ENCODE results near the gene UPK1B.

UPK1B gene

DNA sequence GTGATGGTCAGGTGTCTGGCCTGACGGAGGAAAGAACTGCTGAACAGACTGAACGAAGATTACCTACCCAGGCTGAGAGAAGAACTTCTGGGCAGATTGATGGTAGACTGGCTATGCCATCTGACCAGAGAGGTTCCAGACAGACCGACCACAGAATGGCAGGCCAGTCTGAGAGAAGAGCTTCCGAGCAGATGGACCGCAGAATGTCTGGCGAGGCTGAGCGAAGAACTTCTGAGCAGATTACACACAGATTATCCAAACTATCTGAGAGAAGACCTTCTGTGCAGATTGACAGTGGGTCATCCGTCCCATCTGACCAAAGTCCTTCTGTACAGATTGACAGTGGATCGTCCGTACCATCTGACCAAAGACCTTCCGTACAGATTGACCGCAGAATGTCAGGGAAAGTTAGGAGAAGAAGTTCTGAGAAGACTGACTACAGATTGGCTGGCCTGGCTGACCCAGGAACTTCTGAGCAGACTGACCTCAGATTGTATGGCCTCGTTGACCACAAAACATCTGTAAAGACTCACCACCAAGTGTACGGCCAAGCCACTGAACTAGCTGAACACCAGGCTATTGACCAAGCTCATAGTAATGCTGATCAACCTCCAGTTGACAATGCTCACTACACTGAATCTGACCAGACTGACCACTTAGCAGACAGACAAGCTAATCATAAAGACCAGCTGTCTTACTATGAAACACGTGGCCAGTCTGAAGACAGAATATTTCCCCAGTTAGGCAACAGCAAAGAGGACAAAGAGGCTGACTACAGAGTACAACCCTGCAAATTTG, 26.6 kb upstream of the UPK1B start:
- Histone ChIP-seq H3K27ac (ENCODE audit: low read length) (no peak overlapping the region), H4K20me1 (ENCODE audit: insufficient read depth, low read length) (no peaks in the 10 kb centered on the region), H3K4me1 (ENCODE audit: low read length) (no peaks in the 10 kb centered on the region), H3K9me2 (replicated peaks; ENCODE audit: insufficient read depth, low read length) (no peaks in the 10 kb centered on the region), H3K79me2 (ENCODE audit: low read length) (no peaks in the 10 kb centered on the region), H3K4me3 (ENCODE audit: low read length) (no peak overlapping the region), H3K9ac (ENCODE audit: low read length) (no peak overlapping the region), H3K27me3 (replicated peaks; ENCODE audit: insufficient read depth, low read length) (no peaks in the 10 kb centered on the region), H3K36me3 (replicated peaks; ENCODE audit: insufficient read depth, low read length) (no peaks in the 10 kb centered on the region), H3F3A (ENCODE audit: insufficient read depth, low read length) (no peaks in the 10 kb centered on the region), H3K4me2 (ENCODE audit: low read depth, low read length) (no peak overlapping the region), H3K9me3 (replicated peaks; ENCODE audit: insufficient read depth, low read length) (no peaks in the 10 kb centered on the region), H2AFZ (ENCODE audit: low read length) (no peak overlapping the region)
- TF ChIP-seq EZH2 (optimal IDR thresholded peaks at IDR 0.05; ENCODE audit: low read depth, low read length) (no peak), EZH2phosphoT487 (IDR thresholded peaks at IDR 0.05; ENCODE audit: low read length) (no peak)
- no peak for DNase-seq

- no peaks in the 10 kb centered on the region for H3K36me3 ChIP-seq (replicated peaks; ENCODE audit: insufficient read depth, low read length)
- TF ChIP-seq CTCF (IDR thresholded peaks at IDR 0.05; ENCODE audit: low read length) (no peak), EZH2 (optimal IDR thresholded peaks at IDR 0.05; ENCODE audit: low read depth, low read length) (no peak), EZH2phosphoT487 (IDR thresholded peaks at IDR 0.05; ENCODE audit: low read length) (no peak)
- H3K27ac ChIP-seq (ENCODE audit: low read length) = no peak overlapping the region
- H3K4me3 ChIP-seq (ENCODE audit: low read length) = no peak overlapping the region
- H3K4me1 ChIP-seq (ENCODE audit: low read length) = no peaks in the 10 kb centered on the region
- H3K9ac ChIP-seq (ENCODE audit: low read length) = no peak overlapping the region
- H3K27me3 ChIP-seq (replicated peaks; ENCODE audit: insufficient read depth, low read length) = no peaks in the 10 kb centered on the region
- H2AFZ ChIP-seq (ENCODE audit: low read length) = no peak overlapping the region
- no peak overlapping the region for H3K4me2 ChIP-seq (ENCODE audit: low read depth, low read length)
- no peaks in the 10 kb centered on the region for H3F3A ChIP-seq (ENCODE audit: insufficient read depth, low read length)
- H4K20me1 ChIP-seq (ENCODE audit: insufficient read depth, low read length) = no peaks in the 10 kb centered on the region
- H3K9me3 ChIP-seq (replicated peaks; ENCODE audit: insufficient read depth, low read length) = no peaks in the 10 kb centered on the region
- H3K9me2 ChIP-seq (replicated peaks; ENCODE audit: insufficient read depth, low read length) = no peaks in the 10 kb centered on the region
- no peaks in the 10 kb centered on the region for H3K79me2 ChIP-seq (ENCODE audit: low read length)
- DNase-seq = no peak
Observed at GRCh38 chr3:119147494-119147893, 25.9 kb upstream of the UPK1B start.

DNA sequence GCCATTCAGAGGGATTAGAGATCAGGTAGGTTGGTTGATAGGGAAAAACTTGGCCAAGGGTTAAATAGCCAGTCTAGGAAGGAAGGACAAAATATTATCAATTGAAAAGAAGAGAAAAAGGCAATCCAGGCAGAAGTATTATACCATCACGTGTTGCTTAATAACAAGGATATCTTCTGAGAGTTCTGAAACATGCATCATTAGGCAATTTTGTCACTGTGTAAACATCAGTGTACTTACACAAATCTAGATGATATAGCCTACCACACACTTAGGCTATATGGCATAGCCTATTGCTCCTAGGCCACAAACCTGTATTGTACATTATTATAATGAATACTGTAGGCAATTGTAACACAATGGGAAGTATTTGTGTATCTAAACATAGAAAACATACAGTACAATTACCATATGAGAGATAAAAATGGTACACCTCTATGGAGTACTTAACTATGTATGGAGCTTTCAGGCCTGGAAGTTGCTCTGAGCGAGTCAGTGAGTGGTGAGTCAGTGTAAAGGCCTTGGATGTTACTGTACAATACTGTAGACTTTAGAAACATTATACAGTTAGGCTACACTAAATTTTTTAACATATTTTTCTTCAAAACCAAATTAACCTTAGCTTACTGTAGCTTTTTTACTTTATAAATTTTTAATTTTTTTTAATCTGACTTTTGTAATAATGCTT, 24.8 kb upstream of the UPK1B start:
- no peaks in the 10 kb centered on the region for H3K79me2 ChIP-seq (ENCODE audit: low read length)
- no peaks in the 10 kb centered on the region for H4K20me1 ChIP-seq (ENCODE audit: insufficient read depth, low read length)
- TF ChIP-seq CTCF (IDR thresholded peaks at IDR 0.05; ENCODE audit: low read length) = no peak
- TF ChIP-seq EZH2 (optimal IDR thresholded peaks at IDR 0.05; ENCODE audit: low read depth, low read length) = no peak
- no peak for TF ChIP-seq EZH2phosphoT487 (IDR thresholded peaks at IDR 0.05; ENCODE audit: low read length)
- no peaks in the 10 kb centered on the region for H3K27me3 ChIP-seq (replicated peaks; ENCODE audit: insufficient read depth, low read length)
- no peak overlapping the region for H3K9ac ChIP-seq (ENCODE audit: low read length)
- H3K9me3 ChIP-seq (replicated peaks; ENCODE audit: insufficient read depth, low read length) = no peaks in the 10 kb centered on the region
- no peaks in the 10 kb centered on the region for H3K36me3 ChIP-seq (replicated peaks; ENCODE audit: insufficient read depth, low read length)
- H3K27ac ChIP-seq (ENCODE audit: low read length) = no peak overlapping the region
- DNase-seq = no peak
- no peak overlapping the region for H3K4me2 ChIP-seq (ENCODE audit: low read depth, low read length)
- no peaks in the 10 kb centered on the region for H3K9me2 ChIP-seq (replicated peaks; ENCODE audit: insufficient read depth, low read length)
- H3F3A ChIP-seq (ENCODE audit: insufficient read depth, low read length) = no peaks in the 10 kb centered on the region
- H3K4me3 ChIP-seq (ENCODE audit: low read length) = no peak overlapping the region
- no peaks in the 10 kb centered on the region for H3K4me1 ChIP-seq (ENCODE audit: low read length)
- H2AFZ ChIP-seq (ENCODE audit: low read length) = no peak overlapping the region

All from MM.1S (cell line).